HEK293 (cell line): Measurements from ENCODE around the gene P4HA2.

ENCODE experiments used
- CTCF ChIA-PET: fragments of 350-600 bp; formaldehyde crosslinking; extraction: SDS; loops from one replicate; lab custom pipeline; 2021; ENCODE audit warnings: antibody characterized with exemption; lab: Yijun Ruan, JAX
- POLR2A ChIA-PET: fragments of 300-600 bp; formaldehyde crosslinking; extraction: SDS; loops from one replicate; lab custom pipeline; 2020; ENCODE audit warnings: antibody characterized with exemption, inconsistent platforms; lab: Yijun Ruan, JAX
- H3K27ac ChIP-seq: fragments of 200-500 bp; sonication (Bioruptor generic); 2 replicates; pipeline ENCODE4 v1.5.1; 2014; ENCODE audit warnings: low read depth, low read length, control low read depth, inconsistent platforms; ENCODE audit errors: extremely low read depth
- H3K36me3 ChIP-seq, 2 experiments: fragments of 200-500 bp in 1 of 2; sonication (Bioruptor generic) in 1 of 2; 1 replicate in 1 of 2; 2 replicates in 1 of 2; pipeline ENCODE4 v1.5.1; 2014 to 2017; ENCODE audit warnings: inconsistent platforms in 2 of 2, low read length in 2 of 2; ENCODE audit not compliant: control insufficient read depth in 2 of 2, insufficient read depth in 1 of 2
- H3K4me1 ChIP-seq: fragments of 200-500 bp; sonication (Bioruptor generic); 2 replicates; pipeline ENCODE4 v1.5.1; 2014; ENCODE audit warnings: mild to moderate bottlenecking, low read length, inconsistent platforms; ENCODE audit not compliant: control insufficient read depth, insufficient read depth
- H3K4me3 ChIP-seq: 2 replicates; pipeline ENCODE4 v1.5.1; 2011; ENCODE audit warnings: low read depth, mild to moderate bottlenecking, control low read depth, low read length, moderate library complexity
- H3K9me3 ChIP-seq: fragments of 200-500 bp; sonication (Bioruptor generic); 2 replicates; pipeline ENCODE4 v1.5.1; 2014; ENCODE audit warnings: low read depth, low read length, inconsistent platforms; ENCODE audit not compliant: control insufficient read depth, insufficient read depth
- EGR2 ChIP-seq: fragments of 450-650 bp; formaldehyde crosslinking; IDR thresholded peaks from 2 replicates; pipeline ENCODE4 v1.5.1; 2016; ENCODE audit warnings: low read depth, missing biosample characterization, missing genetic modification characterization
- RBAK ChIP-seq: fragments of 450-650 bp; formaldehyde crosslinking; IDR thresholded peaks from 2 replicates; pipeline ENCODE4 v1.5.1; 2016; ENCODE audit warnings: missing biosample characterization, missing genetic modification characterization
- YY1 ChIP-seq: fragments of 450-650 bp; formaldehyde crosslinking; IDR thresholded peaks from 2 replicates; pipeline ENCODE4 v1.5.1; 2018; ENCODE audit warnings: missing biosample characterization, missing genetic modification characterization
- ZNF184 ChIP-seq: fragments of 450-650 bp; IDR thresholded peaks from 2 replicates; pipeline ENCODE4 v1.5.1; 2018; ENCODE audit warnings: missing biosample characterization, mild to moderate bottlenecking, missing genetic modification characterization
- ZNF223 ChIP-seq: fragments of 450-650 bp; formaldehyde crosslinking; IDR thresholded peaks from 2 replicates; pipeline ENCODE4 v1.5.1; 2016; ENCODE audit warnings: missing biosample characterization, missing genetic modification characterization
- ZNF23 ChIP-seq: fragments of 450-650 bp; formaldehyde crosslinking; IDR thresholded peaks from 2 replicates; pipeline ENCODE4 v1.5.1; 2016; ENCODE audit warnings: missing biosample characterization, missing genetic modification characterization, borderline replicate concordance
- ZNF341 ChIP-seq: fragments of 450-650 bp; formaldehyde crosslinking; IDR thresholded peaks from 2 replicates; pipeline ENCODE4; 2016; ENCODE audit warnings: low read depth, missing biosample characterization, missing genetic modification characterization
- ZNF416 ChIP-seq: fragments of 450-650 bp; formaldehyde crosslinking; IDR thresholded peaks from 2 replicates; pipeline ENCODE4 v1.5.1; 2016; ENCODE audit warnings: missing biosample characterization, missing genetic modification characterization
- ZNF549 ChIP-seq: fragments of 450-650 bp; IDR thresholded peaks from 2 replicates; pipeline ENCODE4 v1.5.1; 2018; ENCODE audit warnings: missing biosample characterization, missing genetic modification characterization, mild to moderate bottlenecking, inconsistent platforms, moderate library complexity
- ZNF610 ChIP-seq: fragments of 450-650 bp; formaldehyde crosslinking; IDR thresholded peaks from 2 replicates; pipeline ENCODE4 v1.5.1; 2016; ENCODE audit warnings: missing biosample characterization, missing genetic modification characterization, borderline replicate concordance
- ZNF621 ChIP-seq: fragments of 450-650 bp; formaldehyde crosslinking; IDR thresholded peaks from 2 replicates; pipeline ENCODE4 v1.5.1; 2017; ENCODE audit warnings: missing biosample characterization, missing genetic modification characterization
- ZNF830 ChIP-seq: fragments of 450-650 bp; IDR thresholded peaks from 2 replicates; pipeline ENCODE4 v1.5.0; 2018; ENCODE audit warnings: missing biosample characterization, missing genetic modification characterization, low read depth, mild to moderate bottlenecking, moderate library complexity
- TF ChIP-seq, protein P1 (sequence below): fragments of 450-650 bp; formaldehyde crosslinking; optimal IDR thresholded peaks from 2 replicates; pipeline ENCODE3; 2016; ENCODE audit warnings: missing biosample characterization, mild to moderate bottlenecking, missing genetic modification characterization
- TF ChIP-seq, protein P2 (sequence below): fragments of 450-650 bp; formaldehyde crosslinking; conservative IDR thresholded peaks from 2 replicates; pipeline ENCODE4 v1.5.1; 2016; ENCODE audit warnings: low read depth, missing biosample characterization, missing genetic modification characterization
- TF ChIP-seq, protein P3 (sequence below): fragments of 450-650 bp; formaldehyde crosslinking; IDR thresholded peaks from 2 replicates; pipeline ENCODE4 v1.5.1; 2016; ENCODE audit warnings: missing biosample characterization, missing genetic modification characterization
- TF ChIP-seq, protein P4 (sequence below): fragments of 450-650 bp; formaldehyde crosslinking; IDR thresholded peaks from 2 replicates; pipeline ENCODE4 v1.5.1; 2016; ENCODE audit warnings: missing biosample characterization, missing genetic modification characterization
- TF ChIP-seq, protein P5 (sequence below): fragments of 450-650 bp; formaldehyde crosslinking; IDR thresholded peaks from 2 replicates; pipeline ENCODE4 v1.5.1; 2016; ENCODE audit warnings: missing biosample characterization, missing genetic modification characterization
- TF ChIP-seq, protein P6 (sequence below): fragments of 450-650 bp; formaldehyde crosslinking; IDR thresholded peaks from 2 replicates; pipeline ENCODE4 v1.5.1; 2017; ENCODE audit warnings: missing biosample characterization, missing genetic modification characterization

The P4HA2 gene

DNA sequence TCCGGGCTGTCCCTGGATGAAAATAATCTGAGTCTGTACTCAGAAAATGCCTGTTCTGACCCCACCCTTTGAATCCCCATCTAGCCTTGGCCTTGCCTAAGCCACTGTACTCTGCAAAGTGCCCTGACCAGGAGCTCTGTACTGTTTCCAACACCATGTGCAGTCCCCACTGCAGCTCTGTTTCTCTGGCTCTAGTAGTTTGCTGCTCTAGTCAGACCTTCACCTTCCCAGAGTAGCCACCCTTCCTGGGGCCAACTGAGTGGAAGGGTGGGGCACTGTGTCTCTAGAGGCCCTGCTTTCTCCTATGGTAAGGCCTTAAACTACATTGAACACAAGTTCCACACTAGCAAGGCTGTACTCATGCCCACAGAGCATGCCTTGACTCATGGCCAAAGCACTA lies 31.9 kb downstream of the P4HA2 start:
- no peak overlapping the region for H3K4me3 ChIP-seq
- ChIA-PET CTCF (interaction anchor here (0.6 to 1.6 kb wide), 3 partner anchors 32 to 1228 kb away, joined by 4 to 6 read pairs (median 5); partner anchors contain the start of gene P4HA2), POLR2A (interaction anchor here (0.9 kb wide), 1 partner anchor 15 kb away, joined by 3 read pairs; no protein-coding TSS in a partner anchor)
- H3K27ac ChIP-seq: no peak overlapping the region
- peaks cover 0 to 61% of the 10 kb centered on the region in 2 experiments; a peak in 2 of 3 replicates for H3K36me3 ChIP-seq
- no peaks in the 10 kb centered on the region for H3K9me3 ChIP-seq
- TF ChIP-seq, protein P1, sequence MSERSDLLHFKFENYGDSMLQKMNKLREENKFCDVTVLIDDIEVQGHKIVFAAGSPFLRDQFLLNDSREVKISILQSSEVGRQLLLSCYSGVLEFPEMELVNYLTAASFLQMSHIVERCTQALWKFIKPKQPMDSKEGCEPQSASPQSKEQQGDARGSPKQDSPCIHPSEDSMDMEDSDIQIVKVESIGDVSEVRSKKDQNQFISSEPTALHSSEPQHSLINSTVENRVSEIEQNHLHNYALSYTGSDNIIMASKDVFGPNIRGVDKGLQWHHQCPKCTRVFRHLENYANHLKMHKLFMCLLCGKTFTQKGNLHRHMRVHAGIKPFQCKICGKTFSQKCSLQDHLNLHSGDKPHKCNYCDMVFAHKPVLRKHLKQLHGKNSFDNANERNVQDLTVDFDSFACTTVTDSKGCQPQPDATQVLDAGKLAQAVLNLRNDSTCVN (tag by site-specific recombination): no peak
- TF ChIP-seq, protein P2, sequence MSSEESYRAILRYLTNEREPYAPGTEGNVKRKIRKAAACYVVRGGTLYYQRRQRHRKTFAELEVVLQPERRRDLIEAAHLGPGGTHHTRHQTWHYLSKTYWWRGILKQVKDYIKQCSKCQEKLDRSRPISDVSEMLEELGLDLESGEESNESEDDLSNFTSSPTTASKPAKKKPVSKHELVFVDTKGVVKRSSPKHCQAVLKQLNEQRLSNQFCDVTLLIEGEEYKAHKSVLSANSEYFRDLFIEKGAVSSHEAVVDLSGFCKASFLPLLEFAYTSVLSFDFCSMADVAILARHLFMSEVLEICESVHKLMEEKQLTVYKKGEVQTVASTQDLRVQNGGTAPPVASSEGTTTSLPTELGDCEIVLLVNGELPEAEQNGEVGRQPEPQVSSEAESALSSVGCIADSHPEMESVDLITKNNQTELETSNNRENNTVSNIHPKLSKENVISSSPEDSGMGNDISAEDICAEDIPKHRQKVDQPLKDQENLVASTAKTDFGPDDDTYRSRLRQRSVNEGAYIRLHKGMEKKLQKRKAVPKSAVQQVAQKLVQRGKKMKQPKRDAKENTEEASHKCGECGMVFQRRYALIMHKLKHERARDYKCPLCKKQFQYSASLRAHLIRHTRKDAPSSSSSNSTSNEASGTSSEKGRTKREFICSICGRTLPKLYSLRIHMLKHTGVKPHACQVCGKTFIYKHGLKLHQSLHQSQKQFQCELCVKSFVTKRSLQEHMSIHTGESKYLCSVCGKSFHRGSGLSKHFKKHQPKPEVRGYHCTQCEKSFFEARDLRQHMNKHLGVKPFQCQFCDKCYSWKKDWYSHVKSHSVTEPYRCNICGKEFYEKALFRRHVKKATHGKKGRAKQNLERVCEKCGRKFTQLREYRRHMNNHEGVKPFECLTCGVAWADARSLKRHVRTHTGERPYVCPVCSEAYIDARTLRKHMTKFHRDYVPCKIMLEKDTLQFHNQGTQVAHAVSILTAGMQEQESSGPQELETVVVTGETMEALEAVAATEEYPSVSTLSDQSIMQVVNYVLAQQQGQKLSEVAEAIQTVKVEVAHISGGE (tag by site-specific recombination): no peak
- no peak for TF ChIP-seq ZNF416 (tag by site-specific recombination)
- TF ChIP-seq, protein P3, sequence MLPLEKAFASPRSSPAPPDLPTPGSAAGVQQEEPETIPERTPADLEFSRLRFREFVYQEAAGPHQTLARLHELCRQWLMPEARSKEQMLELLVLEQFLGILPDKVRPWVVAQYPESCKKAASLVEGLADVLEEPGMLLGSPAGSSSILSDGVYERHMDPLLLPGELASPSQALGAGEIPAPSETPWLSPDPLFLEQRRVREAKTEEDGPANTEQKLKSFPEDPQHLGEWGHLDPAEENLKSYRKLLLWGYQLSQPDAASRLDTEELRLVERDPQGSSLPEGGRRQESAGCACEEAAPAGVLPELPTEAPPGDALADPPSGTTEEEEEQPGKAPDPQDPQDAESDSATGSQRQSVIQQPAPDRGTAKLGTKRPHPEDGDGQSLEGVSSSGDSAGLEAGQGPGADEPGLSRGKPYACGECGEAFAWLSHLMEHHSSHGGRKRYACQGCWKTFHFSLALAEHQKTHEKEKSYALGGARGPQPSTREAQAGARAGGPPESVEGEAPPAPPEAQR (tag by site-specific recombination): no peak
- no peak for TF ChIP-seq ZNF223 (tag by site-specific recombination)
- TF ChIP-seq ZNF549 (tag by site-specific recombination): no peak
- TF ChIP-seq YY1 (tag by site-specific recombination): no peak
- TF ChIP-seq ZNF184 (tag by site-specific recombination): no peak
- TF ChIP-seq ZNF23 (tag by site-specific recombination): no peak
- no peak for TF ChIP-seq RBAK
- no peak for TF ChIP-seq ZNF341 (tag by site-specific recombination)
- TF ChIP-seq, protein P4, sequence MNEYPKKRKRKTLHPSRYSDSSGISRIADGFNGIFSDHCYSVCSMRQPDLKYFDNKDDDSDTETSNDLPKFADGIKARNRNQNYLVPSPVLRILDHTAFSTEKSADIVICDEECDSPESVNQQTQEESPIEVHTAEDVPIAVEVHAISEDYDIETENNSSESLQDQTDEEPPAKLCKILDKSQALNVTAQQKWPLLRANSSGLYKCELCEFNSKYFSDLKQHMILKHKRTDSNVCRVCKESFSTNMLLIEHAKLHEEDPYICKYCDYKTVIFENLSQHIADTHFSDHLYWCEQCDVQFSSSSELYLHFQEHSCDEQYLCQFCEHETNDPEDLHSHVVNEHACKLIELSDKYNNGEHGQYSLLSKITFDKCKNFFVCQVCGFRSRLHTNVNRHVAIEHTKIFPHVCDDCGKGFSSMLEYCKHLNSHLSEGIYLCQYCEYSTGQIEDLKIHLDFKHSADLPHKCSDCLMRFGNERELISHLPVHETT: no peak
- TF ChIP-seq ZNF830: no peak
- TF ChIP-seq, protein P5, sequence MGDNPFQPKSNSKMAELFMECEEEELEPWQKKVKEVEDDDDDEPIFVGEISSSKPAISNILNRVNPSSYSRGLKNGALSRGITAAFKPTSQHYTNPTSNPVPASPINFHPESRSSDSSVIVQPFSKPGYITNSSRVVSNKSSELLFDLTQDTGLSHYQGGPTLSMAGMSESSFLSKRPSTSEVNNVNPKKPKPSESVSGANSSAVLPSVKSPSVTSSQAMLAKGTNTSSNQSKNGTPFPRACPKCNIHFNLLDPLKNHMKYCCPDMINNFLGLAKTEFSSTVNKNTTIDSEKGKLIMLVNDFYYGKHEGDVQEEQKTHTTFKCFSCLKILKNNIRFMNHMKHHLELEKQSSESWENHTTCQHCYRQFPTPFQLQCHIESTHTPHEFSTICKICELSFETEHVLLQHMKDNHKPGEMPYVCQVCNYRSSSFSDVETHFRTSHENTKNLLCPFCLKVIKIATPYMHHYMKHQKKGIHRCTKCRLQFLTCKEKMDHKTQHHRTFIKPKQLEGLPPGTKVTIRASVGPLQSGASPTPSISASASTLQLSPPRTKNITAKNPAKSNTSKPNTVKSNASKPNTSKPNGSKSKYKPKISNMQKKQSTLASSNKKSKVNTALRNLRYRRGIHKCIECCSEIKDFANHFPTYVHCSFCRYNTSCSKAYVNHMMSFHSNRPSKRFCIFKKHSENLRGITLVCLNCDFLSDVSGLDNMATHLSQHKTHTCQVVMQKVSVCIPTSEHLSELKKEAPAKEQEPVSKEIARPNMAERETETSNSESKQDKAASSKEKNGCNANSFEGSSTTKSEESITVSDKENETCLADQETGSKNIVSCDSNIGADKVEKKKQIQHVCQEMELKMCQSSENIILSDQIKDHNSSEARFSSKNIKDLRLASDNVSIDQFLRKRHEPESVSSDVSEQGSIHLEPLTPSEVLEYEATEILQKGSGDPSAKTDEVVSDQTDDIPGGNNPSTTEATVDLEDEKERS (tag by site-specific recombination): no peak
- TF ChIP-seq EGR2: no peak
- no peak for TF ChIP-seq ZNF610 (tag by site-specific recombination)
- TF ChIP-seq, protein P6, sequence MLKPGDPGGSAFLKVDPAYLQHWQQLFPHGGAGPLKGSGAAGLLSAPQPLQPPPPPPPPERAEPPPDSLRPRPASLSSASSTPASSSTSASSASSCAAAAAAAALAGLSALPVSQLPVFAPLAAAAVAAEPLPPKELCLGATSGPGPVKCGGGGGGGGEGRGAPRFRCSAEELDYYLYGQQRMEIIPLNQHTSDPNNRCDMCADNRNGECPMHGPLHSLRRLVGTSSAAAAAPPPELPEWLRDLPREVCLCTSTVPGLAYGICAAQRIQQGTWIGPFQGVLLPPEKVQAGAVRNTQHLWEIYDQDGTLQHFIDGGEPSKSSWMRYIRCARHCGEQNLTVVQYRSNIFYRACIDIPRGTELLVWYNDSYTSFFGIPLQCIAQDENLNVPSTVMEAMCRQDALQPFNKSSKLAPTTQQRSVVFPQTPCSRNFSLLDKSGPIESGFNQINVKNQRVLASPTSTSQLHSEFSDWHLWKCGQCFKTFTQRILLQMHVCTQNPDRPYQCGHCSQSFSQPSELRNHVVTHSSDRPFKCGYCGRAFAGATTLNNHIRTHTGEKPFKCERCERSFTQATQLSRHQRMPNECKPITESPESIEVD: no peak
- no peak for TF ChIP-seq ZNF621 (tag by site-specific recombination)
- TF ChIP-seq, all 188 proteins: peak for 0
- no peaks in the 10 kb centered on the region for H3K4me1 ChIP-seq
